Caco-2 (cell line): ENCODE data around the gene CAPZA3. TPM values are rescaled to one million over a fixed set of nuclear protein-coding genes. Genes with fewer than 3 reads are reported as not detected.

ENCODE experiments used
- BruUV-seq: library from RNA; stranded (reverse); fragments of 400-500 nt; replicated peaks from 2 replicates; lab custom pipeline; 2021; lab: Mats Ljungman, UMichigan
- CTCF ChIA-PET: fragments of 300-600 bp; sonication (Branson Sonifier 250); formaldehyde crosslinking; loops from one replicate; lab custom pipeline; 2022; ENCODE audit warnings: antibody characterized with exemption; lab: Charles Lee
- POLR2A ChIA-PET: fragments of 300-600 bp; sonication (Branson Sonifier 250); formaldehyde crosslinking; loops from one replicate; lab custom pipeline; 2022; ENCODE audit warnings: antibody characterized with exemption; lab: Charles Lee
- DNase-seq, 2 experiments: peaks; one replicate each; pipeline versions ENCODE4 v3.0.0 to v3.0.0-alpha.2; 2020 to 2022
- H3K27me3 ChIP-seq: replicated peaks from 2 replicates; pipeline ENCODE4 v1.6.0; 2011; ENCODE audit warnings: low read length; ENCODE audit not compliant: control insufficient read depth, insufficient read depth
- H3K36me3 ChIP-seq: 2 replicates; pipeline ENCODE4 v1.5.1; 2011; ENCODE audit warnings: low read length; ENCODE audit not compliant: control insufficient read depth, insufficient read depth
- H3K4me1 ChIP-seq: fragments of 250-450 bp; sonication (Bioruptor Pico); 2 replicates; pipeline ENCODE4 v1.5.1; 2020; ENCODE audit warnings: mild to moderate bottlenecking
- H3K4me3 ChIP-seq: 2 replicates; pipeline ENCODE4 v1.5.1; 2011; ENCODE audit warnings: low read depth, mild to moderate bottlenecking, control low read depth, low read length
- H3K9me3 ChIP-seq: fragments of 250-450 bp; sonication (Bioruptor Pico); 2 replicates; pipeline ENCODE4 v1.5.1; 2020; ENCODE audit warnings: mild to moderate bottlenecking, moderate library complexity
- H3K27ac Mint-ChIP-seq: one replicate; pipeline ENCODE4 v1.8.0; 2022; ENCODE audit warnings: mixed read lengths; ENCODE audit not compliant: unreplicated experiment
- H3K27me3 Mint-ChIP-seq: one replicate; pipeline ENCODE4 v1.8.0; 2022; ENCODE audit warnings: mixed read lengths; ENCODE audit not compliant: insufficient read depth, unreplicated experiment
- H3K36me3 Mint-ChIP-seq: one replicate; pipeline ENCODE4 v1.8.0; 2022; ENCODE audit warnings: mild to moderate bottlenecking, mixed read lengths; ENCODE audit not compliant: insufficient read depth, unreplicated experiment
- H3K4me1 Mint-ChIP-seq: one replicate; pipeline ENCODE4 v1.8.0; 2022; ENCODE audit warnings: low read depth, mixed read lengths; ENCODE audit not compliant: unreplicated experiment
- H3K4me3 Mint-ChIP-seq: one replicate; pipeline ENCODE4 v1.8.0; 2022; ENCODE audit warnings: mild to moderate bottlenecking, moderate library complexity, mixed read lengths; ENCODE audit not compliant: unreplicated experiment
- H3K9me3 Mint-ChIP-seq: one replicate; pipeline ENCODE4 v1.8.0; 2022; ENCODE audit warnings: mixed read lengths; ENCODE audit not compliant: unreplicated experiment
- intact Hi-C: fragments of 100-400 bp; cut with micrococcal nuclease; formaldehyde crosslinking; loops from one replicate; pipeline ENCODE4 v1.10.0; 2022; ENCODE audit not compliant: unreplicated experiment
- total RNA-seq: library from RNA; stranded (reverse); gene quantifications from 2 replicates; pipeline ENCODE4 v1.2.3, GENCODE V29; 2022
- TF ChIP-seq, protein P1 (sequence below), 2 experiments: fragments of 200-600 bp in 1 of 2; IDR thresholded peaks; 1 replicate in 1 of 2; 2 replicates in 1 of 2; pipeline versions ENCODE4 v1.5.1 to v1.8.0; 2011 to 2022; ENCODE audit warnings: antibody characterized with exemption in 1 of 2, control low read depth in 1 of 2, inconsistent platforms in 1 of 2, low read depth in 1 of 2, low read length in 1 of 2, mild to moderate bottlenecking in 1 of 2, moderate library complexity in 1 of 2; ENCODE audit not compliant: insufficient read depth in 1 of 2, severe bottlenecking in 1 of 2, unreplicated experiment in 1 of 2

CAPZA3 gene
- total RNA-seq, 1 experiment from 2014 or later, result not detected

DNA sequence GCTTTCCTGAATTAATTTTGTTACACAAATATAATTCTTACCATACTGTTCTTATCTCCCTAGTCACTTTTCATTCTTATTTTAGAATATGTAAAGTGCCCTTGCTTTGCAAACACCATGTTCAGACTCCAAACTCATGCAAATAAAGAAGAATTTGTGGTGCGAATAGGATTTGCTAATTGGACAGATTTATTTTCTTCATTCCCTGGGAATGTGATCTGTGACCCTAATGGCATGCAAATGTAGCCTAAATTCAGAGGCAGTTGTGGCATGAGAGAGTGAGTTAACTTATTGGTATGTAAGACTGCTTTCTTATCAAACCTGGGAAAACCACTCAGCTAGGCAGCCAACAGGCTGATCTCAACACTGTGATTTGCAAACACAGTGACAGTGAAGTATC lies 10.0 kb downstream of the CAPZA3 start:
- DNase-seq, result no peak
- Mint-ChIP-seq H3K27me3 (peaks cover 4% of the 10 kb centered on the region), H3K36me3 (no peaks in the 10 kb centered on the region), H3K4me1 (no peaks in the 10 kb centered on the region), H3K9me3 (no peaks in the 10 kb centered on the region), H3K4me3 (no peak overlapping the region), H3K27ac (no peak overlapping the region)
- Histone ChIP-seq H3K36me3 (no peaks in the 10 kb centered on the region), H3K4me3 (no peak overlapping the region), H3K4me1 (peaks cover 4% of the 10 kb centered on the region; the same call in 1 of the 2 replicates), H3K27me3 (no peaks in the 10 kb centered on the region), H3K9me3 (no peaks in the 10 kb centered on the region)
- TF ChIP-seq, protein P1, sequence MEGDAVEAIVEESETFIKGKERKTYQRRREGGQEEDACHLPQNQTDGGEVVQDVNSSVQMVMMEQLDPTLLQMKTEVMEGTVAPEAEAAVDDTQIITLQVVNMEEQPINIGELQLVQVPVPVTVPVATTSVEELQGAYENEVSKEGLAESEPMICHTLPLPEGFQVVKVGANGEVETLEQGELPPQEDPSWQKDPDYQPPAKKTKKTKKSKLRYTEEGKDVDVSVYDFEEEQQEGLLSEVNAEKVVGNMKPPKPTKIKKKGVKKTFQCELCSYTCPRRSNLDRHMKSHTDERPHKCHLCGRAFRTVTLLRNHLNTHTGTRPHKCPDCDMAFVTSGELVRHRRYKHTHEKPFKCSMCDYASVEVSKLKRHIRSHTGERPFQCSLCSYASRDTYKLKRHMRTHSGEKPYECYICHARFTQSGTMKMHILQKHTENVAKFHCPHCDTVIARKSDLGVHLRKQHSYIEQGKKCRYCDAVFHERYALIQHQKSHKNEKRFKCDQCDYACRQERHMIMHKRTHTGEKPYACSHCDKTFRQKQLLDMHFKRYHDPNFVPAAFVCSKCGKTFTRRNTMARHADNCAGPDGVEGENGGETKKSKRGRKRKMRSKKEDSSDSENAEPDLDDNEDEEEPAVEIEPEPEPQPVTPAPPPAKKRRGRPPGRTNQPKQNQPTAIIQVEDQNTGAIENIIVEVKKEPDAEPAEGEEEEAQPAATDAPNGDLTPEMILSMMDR (IDR thresholded peaks at IDR 0.05; ENCODE audit: insufficient read depth in 1 of 2, low read depth in 1 of 2, low read length in 1 of 2, severe bottlenecking in 1 of 2, unreplicated experiment in 1 of 2), result no peak
- ChIA-PET CTCF (no interaction called here), POLR2A (no interaction called here)
- no TSS peak for BruUV-seq
- intact Hi-C loops, result loop anchor here (5.0 kb wide), 1 partner anchor 316 kb away; no protein-coding TSS in a partner anchor

DNA sequence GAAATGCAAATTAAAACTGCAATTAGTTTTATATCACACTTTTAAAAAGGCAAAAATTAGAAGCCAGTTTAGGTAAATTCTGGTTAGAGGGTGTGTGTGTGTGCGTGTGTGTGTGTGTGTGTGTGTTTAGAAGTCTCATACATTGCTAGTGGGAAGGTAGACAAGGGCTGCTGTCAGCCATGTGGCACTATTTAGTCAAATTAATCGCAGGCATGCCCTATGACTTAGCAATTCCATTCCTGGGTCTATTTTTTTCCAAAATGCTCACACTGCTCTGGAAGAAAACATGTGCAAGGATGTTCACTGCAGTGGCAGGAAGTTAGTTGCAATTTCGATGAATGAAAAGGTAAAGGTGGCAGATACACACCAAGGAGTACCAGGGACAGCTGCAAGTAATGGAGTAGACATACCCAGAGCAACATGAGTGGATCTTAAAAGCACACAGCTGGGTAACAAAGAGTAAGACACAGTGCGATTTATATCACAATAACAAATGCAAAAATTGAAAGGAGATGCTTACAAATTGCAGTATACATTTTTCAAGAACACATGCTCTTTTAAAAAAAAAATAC lies 11.6 kb downstream of the CAPZA3 start:
- Mint-ChIP-seq H3K4me3 (no peak overlapping the region), H3K9me3 (no peaks in the 10 kb centered on the region), H3K27ac (no peak overlapping the region), H3K27me3 (peaks cover 4% of the 10 kb centered on the region), H3K4me1 (no peaks in the 10 kb centered on the region), H3K36me3 (no peaks in the 10 kb centered on the region)
- no peaks in the 10 kb centered on the region for H3K9me3 ChIP-seq
- H3K36me3 ChIP-seq, result no peaks in the 10 kb centered on the region
- POLR2A ChIA-PET, result no interaction called here
- no TSS peak for BruUV-seq
- H3K4me3 ChIP-seq, result no peak overlapping the region
- TF ChIP-seq, protein P1 (IDR thresholded peaks at IDR 0.05; ENCODE audit: insufficient read depth in 1 of 2, low read depth in 1 of 2, low read length in 1 of 2, severe bottlenecking in 1 of 2, unreplicated experiment in 1 of 2), result no peak
- CTCF ChIA-PET, result interaction anchor here (0.6 kb wide), 1 partner anchor 94 kb away, joined by 3 read pairs; no protein-coding TSS in a partner anchor
- H3K4me1 ChIP-seq, result peaks cover 4% of the 10 kb centered on the region; the same call in 1 of the 2 replicates
- intact Hi-C loops, result loop anchor here (5.0 kb wide), 1 partner anchor 317 kb away; no protein-coding TSS in a partner anchor
- no peak for DNase-seq
- no peaks in the 10 kb centered on the region for H3K27me3 ChIP-seq

DNA sequence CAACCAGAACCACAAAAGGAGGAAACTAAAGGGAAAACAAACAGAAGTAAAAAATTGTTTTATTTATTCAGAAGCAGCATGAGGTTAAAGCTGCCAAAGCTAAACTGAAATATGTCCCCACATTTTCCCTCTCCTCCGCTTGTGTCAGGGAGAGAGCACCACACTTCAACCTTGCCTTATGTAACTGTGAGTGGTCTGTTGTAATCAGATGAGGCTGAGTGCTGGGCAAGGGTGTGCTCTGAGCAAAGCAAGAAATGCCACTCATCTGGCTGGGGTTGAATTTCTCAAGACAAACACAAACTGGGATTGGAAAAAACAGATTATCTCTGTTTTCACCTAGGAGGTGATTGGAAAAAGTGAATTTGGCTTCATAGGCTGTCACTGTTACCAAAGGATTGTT lies 12.2 kb downstream of the CAPZA3 start:
- Mint-ChIP-seq H3K36me3 (no peaks in the 10 kb centered on the region), H3K4me3 (no peak overlapping the region), H3K27ac (no peak overlapping the region), H3K9me3 (no peaks in the 10 kb centered on the region), H3K4me1 (no peaks in the 10 kb centered on the region), H3K27me3 (peaks cover 7% of the 10 kb centered on the region)
- peaks cover 4% of the 10 kb centered on the region; the same call in 1 of the 2 replicates for H3K4me1 ChIP-seq
- TF ChIP-seq, protein P1 (IDR thresholded peaks at IDR 0.05; ENCODE audit: insufficient read depth in 1 of 2, low read depth in 1 of 2, low read length in 1 of 2, severe bottlenecking in 1 of 2, unreplicated experiment in 1 of 2), result no peak
- H3K36me3 ChIP-seq, result no peaks in the 10 kb centered on the region
- ChIA-PET CTCF (no interaction called here), POLR2A (no interaction called here)
- no peaks in the 10 kb centered on the region for H3K9me3 ChIP-seq
- no TSS peak for BruUV-seq
- no peaks in the 10 kb centered on the region for H3K27me3 ChIP-seq
- intact Hi-C loops, result no loop called here
- no peak for DNase-seq
- H3K4me3 ChIP-seq, result no peak overlapping the region
